GM18520 (cell line): ENCODE results near the gene ZNG1B.
"Not testable (repeated sequence)": the region's sequence is repeated elsewhere in the genome, so short reads cannot be mapped to it uniquely, and the experiment has no call there.

Experiments used
- ATAC-seq: cut with Tn5 transposase; IDR thresholded peaks from one replicate; pipeline ENCODE4 v1.9.1; 2021; ENCODE audit not compliant: unreplicated experiment

Gene ZNG1B

GRCh38 chr2:113503094-113504042 lies 65.9 kb downstream of the ZNG1B start:
- not testable (repeated sequence) for ATAC-seq

GRCh38 chr2:113504081-113504480 lies 66.6 kb downstream of the ZNG1B start:
- not testable (repeated sequence) for ATAC-seq

GRCh38 chr2:113507394-113508140 lies 70.1 kb downstream of the ZNG1B start:
- not testable (repeated sequence) for ATAC-seq

GRCh38 chr2:113508187-113508586 lies 70.7 kb downstream of the ZNG1B start:
- ATAC-seq, result not testable (repeated sequence)

GRCh38 chr2:113510913-113511312 lies 73.4 kb downstream of the ZNG1B start:
- not testable (repeated sequence) for ATAC-seq

GRCh38 chr2:113511859-113512258 lies 74.4 kb downstream of the ZNG1B start:
- not testable (repeated sequence) for ATAC-seq

- not testable (repeated sequence) for ATAC-seq
These were observed 78.0 kb downstream of the ZNG1B start for GRCh38 chr2:113515457-113515856.

DNA sequence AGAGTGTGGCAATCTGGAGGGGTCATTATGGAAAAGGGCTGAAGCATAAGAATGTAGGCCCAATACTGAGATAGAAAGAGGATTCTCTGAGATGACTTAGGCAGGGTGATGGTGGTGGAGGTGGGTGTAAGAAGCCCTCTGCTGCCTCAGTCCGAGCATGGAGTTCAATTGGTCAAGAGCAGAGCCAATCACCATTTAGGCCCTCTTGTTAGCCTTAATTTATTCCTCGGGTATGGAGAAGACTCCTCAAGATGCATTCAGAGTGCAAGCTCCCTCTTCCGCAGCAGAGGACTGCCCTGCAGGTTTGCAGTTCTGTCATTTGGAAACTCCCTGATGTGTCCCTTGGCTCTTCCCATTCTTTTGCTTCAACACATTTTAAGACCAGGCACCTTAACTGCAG lies 78.5 kb downstream of the ZNG1B start:
- ATAC-seq, result not testable (repeated sequence)

DNA sequence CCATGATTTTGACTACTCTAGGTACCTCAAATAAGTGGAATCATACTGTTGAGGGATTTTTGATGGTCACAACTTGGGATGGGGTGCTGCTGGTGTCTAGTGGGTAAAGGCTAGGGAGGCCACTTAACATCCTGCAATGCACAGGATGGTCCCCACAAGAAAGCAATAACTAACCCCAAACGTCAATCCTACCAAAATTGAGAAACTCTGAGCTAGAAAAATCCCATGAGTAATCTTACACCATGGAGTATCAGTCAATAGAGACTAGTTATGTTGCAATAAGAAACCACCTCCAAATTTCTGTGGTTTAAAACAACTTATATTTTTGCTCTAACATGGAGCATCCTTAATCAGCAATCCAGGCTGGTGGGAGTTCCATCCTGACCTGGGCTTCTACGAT lies 79.5 kb downstream of the ZNG1B start:
- not testable (repeated sequence) for ATAC-seq

GRCh38 chr2:113520837-113521236 lies 83.3 kb downstream of the ZNG1B start:
- ATAC-seq, result not testable (repeated sequence)

GRCh38 chr2:113521492-113521891 lies 84.0 kb downstream of the ZNG1B start:
- ATAC-seq, result not testable (repeated sequence)

GRCh38 chr2:113524986-113525385 lies 87.5 kb downstream of the ZNG1B start:
- not testable (repeated sequence) for ATAC-seq

GRCh38 chr2:113527350-113528045 lies 90.0 kb downstream of the ZNG1B start:
- peak; percentile 71 for ATAC-seq

GRCh38 chr2:113528126-113528525 lies 90.6 kb downstream of the ZNG1B start:
- ATAC-seq, result not testable (repeated sequence)

DNA sequence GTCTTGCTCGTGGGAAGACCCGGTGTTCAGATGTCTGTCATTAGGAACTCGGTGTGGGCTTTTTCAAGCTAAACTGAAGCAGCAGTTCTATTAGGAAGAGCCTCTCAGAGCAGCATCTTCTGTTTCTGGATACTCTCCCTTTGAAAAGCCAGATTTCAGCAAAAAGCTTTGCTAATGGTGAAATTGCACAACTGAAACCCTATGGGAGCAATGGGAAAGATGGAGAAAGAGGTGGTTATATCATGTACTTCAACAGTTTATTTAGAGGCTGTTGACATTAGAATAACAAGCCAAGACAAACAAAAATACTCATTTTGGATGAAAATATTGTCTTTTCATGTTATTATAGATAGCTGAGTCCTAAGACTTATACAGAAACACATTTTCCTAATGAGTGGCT lies 91.4 kb downstream of the ZNG1B start:
- not testable (repeated sequence) for ATAC-seq

- not testable (repeated sequence) for ATAC-seq
These were observed 95.5 kb downstream of the ZNG1B start for GRCh38 chr2:113532991-113533390.

DNA sequence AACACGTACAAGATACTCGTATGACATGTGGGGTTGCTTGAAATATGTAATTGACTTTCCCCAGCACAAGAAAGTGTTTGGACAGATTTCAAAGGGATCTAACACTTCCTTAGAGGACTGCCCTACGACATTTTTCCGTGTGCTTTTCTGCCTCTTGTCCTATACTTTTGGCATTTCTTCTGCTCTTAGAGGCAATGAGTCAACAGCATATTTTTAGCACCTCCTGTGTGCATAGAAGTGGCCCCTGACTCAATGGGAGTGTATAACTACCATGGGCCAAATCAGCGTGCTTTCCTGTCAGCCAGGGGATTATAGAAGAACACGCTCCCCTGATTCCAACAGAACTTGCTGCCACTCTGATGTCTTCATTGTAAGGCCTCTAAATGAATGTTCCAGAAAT lies 99.1 kb downstream of the ZNG1B start:
- not testable (repeated sequence) for ATAC-seq

DNA sequence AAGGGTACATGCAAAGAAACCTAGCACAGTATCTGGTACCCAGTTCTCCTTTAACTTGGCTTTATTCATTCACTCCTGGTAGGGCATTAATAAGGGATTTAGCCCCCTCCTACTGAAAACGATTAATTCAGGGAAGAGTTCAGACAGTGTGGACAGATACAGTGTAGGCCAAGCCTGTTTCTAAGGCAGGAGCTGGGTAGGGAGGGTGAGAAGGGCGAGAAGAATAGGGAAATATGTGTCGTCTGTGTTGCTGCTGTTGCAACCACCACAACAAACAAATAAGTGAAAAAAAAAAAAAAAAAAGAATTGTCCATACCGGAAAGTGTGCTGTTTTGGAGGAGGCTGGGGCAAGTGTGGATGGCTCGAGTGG lies 103.3 kb downstream of the ZNG1B start:
- ATAC-seq, result not testable (repeated sequence)

DNA sequence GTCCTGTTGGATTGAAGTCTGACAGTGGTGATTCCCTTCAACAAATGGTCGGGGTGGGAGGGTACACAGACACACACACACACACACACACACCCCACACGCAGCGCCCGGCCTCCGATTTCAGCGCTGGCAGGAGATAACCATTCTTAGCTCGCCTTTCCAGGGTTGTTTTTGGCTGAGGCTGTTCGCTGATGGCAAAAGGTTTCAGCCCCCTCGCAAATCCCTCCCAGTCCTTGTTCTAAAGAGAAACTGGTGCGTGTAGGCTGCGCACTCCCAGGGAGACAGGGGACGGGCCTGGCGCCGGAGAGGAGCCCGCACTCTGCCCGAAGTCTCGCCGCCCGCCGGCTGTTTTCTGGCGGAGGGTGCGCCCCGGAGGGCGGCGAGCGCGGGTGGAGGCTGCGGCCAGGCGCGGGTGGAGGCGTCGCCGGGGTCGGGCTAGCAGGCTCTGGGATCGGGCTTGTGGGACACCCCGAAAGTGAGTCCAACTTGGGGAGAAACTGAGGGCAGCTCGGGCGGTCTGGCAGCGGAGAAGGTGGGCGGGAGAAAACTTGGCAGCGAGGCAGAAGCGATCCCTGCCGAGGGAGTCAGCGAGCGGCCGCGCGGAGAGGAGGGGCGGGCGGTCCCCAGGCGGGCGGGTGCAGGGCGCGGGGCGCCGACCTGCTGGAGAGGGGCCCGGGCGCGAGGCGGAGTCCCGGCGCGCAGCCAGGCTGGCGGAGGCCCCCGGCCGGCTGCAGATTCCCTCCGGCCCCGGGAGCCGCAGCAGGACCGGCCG lies 103.9 kb downstream of the ZNG1B start:
- not testable (repeated sequence) for ATAC-seq

DNA sequence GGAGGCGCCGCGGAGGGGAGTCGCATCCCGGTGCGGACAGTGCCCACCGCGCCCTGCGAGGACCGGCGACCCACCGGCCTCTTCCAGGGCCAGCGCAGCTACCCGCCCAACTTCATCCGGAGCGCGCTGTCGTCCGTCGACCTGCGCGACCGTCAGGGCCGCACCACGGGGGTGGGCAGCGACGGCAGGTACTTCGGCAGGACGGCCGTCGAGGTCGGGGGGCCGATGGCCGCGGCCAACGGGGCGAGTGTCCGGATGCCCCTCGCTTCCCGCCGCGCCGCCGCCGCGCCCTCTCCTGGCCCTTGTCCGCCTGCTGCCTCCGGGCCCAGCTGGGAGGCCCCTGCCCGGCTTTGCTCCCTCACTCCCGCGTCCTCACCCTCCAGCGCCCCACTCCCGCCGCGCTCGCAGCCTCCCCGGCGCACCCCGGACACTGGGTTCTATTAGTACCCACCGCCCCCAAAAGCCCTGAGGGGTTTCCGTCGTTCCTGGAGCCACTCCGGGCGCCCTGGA lies 104.5 kb downstream of the ZNG1B start:
- not testable (repeated sequence) for ATAC-seq
